GM18505 (cell line): Measurements from ENCODE around the gene PRDM10.
"Not testable (repeated sequence)": the region's sequence is repeated elsewhere in the genome, so short reads cannot be mapped to it uniquely, and the experiment has no call there.

Experiments used
- ATAC-seq: cut with Tn5 transposase; IDR thresholded peaks from one replicate; pipeline ENCODE4 v1.9.1; 2021; ENCODE audit not compliant: unreplicated experiment
- POLR2A ChIP-seq: IDR thresholded peaks from 4 replicates; pipeline ENCODE4 v1.6.1; 2011; ENCODE audit warnings: borderline replicate concordance; ENCODE audit not compliant: insufficient read depth, insufficient read length; ENCODE audit errors: extremely low read depth

The PRDM10 gene

DNA sequence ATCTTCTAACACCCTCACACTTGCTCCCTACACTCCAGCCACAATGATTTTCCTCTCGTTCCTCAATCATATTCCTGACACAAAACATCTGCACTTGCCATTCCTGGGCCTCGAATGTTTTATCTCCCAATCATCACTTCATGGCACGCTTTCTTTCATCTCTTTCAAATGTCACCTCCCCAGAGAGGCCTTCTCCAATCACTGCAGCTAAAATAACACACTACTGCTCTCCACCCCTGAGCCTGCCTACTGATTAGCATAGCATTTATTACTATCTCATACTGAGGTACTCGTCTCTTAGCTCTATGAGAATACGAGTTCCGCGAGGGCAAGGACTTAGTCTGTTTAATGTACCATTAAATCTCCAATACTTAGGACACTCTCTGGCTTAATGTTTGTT is 130.7 kb downstream of the PRDM10 start:
- ATAC-seq, result no peak
- TF ChIP-seq POLR2A, result no peak

DNA sequence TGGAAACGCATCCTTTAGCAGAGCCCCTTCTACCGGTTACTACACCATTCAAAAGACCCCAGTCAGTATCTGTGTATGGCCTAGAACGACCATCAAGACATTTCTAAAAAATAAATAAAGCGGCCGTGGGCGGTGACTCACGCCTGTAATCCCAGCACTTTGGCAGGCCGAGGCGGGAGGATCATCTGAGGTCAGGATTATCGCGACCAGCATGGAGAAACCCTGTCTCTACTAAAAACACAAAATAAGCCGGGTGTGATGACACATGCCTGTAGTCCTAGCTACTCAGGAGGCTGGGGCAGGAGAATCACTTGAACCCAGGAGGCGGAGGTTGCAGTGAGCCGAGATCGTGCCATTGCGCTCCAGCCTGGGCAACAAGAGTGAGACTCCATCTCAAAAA is 134.0 kb downstream of the PRDM10 start:
- not testable (repeated sequence) for ATAC-seq

DNA sequence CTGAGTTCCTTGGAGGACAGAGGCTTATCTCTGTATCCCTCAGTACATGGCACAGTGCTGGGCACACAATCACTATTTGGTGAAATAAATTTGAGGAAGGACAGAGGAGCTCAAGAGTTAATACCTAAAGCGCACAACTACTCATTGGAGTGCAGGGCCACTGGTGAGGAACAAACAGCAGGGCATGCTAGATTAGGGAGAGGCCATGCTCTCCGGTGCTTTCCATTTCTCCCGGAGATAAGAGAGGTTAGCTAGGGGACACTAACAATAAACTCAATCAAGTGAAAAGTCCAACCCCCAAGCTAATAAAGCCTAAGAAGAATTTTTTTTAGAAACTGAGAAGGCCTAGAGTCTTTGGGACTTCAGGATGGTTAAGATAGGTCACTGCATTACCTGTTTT is 136.3 kb downstream of the PRDM10 start:
- ATAC-seq, result no peak

DNA sequence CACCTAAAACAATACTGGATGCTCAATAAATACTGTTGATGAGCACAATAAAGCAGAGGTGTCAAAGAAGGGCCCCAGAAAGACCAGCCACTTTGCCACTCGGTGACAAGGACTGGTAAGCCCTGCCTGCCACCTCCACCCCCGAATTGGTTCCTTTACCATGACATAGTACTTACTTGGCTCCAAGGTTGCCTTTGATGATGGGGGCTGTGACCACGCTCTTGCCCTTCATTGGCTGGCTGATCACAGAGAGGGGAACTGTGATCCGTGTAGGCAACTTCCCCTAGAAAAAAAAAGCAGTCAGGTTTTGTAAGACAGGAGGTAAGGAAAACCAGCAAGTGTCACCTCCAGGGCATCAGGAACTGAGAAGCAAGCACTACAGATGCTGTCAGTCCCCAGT is 136.9 kb downstream of the PRDM10 start:
- ATAC-seq, result no peak

More for the DNA sequence above, 136.3 kb downstream of the PRDM10 start:
- no peak for TF ChIP-seq POLR2A

DNA sequence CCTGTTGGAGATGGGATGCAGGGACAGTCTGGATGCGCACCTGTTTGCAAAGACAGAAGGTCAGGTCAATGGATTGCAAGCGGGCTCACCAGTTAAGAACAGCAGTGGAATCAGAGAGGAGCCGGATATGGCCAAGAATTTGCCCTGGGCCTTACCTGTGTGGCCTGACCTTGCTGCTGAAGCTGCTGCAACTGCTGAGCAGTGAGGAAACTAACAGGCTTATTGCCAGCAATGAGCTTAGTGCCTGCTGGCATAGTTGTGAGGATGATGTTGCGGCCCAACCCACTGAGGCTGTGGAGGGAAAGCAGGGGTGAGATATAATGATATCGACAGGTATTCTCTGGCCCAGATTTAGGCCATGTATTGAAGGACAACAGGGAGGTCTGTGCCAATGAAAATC is 137.8 kb downstream of the PRDM10 start:
- ATAC-seq, result no peak
- TF ChIP-seq POLR2A, result no peak

More for the DNA sequence above, 136.9 kb downstream of the PRDM10 start:
- TF ChIP-seq POLR2A, result no peak

DNA sequence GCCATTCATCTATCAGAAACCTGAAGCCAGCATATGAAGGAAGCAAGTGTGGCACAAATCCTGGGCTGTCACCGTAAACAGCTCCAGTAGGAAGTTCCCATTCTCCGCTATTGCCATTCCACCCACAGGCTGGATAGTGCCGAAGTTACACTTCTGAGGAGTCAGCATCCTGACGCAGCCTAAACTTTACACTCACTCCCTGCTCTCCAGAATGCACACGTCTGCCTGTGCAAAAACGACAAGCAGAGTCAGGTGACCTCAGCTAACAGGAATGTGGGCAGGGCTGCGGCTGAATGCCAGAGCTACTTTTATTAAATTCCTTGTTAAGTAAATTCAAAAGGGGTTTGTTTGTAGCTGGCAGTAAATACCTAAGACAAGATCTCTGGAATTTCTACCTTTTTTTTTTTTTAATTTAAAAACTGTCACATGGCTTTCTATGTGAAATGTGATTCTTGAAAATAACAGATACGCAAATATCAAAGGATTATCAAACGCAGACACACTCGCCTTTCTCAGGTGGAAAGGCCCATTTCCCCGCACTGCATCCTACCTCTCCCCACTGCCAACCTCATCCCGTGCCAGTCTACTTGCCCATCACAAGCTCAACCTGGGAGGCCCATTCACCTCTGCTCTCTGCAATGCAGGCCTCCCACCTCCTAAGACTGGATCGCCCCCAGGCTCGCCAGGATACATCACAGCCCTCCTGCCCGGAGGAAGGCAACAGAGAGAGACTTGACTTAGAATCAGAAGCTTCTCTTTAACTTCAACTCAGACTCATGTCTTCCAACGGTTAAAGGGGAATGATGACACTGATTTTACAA is 140.7 kb downstream of the PRDM10 start:
- no peak for TF ChIP-seq POLR2A
- ATAC-seq, result no peak

DNA sequence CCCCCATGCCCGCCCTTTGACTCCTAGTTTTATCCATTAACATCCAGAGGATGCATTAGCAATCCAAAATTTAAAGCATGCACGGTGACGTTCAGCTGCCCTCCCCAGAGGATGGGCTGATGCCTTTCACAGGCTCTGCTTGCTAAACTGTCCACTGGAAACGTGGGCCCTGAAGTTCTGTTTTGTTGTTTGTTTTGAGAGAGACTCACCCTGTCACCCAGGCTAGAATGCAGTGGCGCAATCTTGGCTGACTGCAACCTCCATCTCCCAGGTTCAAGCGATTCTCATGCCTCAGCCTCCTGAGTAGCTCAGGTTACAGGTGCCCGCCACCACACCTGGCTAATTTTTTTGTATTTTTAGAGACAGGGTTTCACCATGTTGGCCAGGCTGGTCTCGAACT is 146.6 kb downstream of the PRDM10 start:
- ATAC-seq, result no peak
- no peak for TF ChIP-seq POLR2A

DNA sequence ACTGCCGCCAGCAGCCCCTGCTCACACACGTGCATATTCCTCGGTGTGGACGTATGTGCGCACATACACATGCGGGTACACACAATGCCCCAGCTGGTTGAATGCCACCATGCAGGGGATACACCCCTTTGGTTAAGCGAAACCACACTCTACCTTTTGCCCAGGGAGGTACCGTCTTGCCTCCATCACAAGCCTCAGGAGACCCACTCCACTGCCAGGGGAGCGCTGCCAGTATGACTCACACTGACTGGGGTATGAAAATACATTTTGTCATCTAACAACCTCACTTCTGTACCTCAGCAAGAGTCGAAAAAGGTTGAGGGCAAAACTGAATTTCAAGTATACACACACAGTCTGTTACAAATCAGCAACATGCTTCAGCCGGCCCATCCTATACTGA is 147.5 kb downstream of the PRDM10 start:
- ATAC-seq, result no peak
- TF ChIP-seq POLR2A, result no peak

DNA sequence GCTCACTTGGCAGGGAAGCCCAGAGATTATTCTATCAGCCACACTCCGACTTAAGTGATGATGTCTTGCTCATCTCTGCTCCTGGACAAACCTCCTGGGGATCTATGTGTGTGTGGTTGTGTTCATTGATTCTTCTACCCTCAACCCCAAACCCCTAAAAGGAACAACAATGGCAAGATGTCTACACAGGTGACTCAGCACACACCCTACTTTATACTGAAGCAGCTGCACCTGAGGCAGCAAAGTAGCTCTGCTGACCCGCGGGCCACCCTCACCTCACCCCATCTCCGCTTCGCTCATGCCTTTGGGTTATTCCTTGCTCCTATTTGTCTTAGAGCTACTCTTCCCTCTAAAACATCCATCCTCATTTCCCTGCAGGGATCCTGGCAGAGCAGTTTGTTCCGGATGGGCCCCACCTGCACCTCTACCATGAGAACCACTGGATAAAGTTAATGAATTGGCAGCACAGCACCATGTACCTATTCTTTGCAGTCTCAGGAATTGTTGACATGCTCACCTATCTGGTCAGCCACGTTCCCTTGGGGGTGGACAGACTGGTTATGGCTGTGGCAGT is 148.3 kb downstream of the PRDM10 start:
- no peak for ATAC-seq
- TF ChIP-seq POLR2A, result no peak

DNA sequence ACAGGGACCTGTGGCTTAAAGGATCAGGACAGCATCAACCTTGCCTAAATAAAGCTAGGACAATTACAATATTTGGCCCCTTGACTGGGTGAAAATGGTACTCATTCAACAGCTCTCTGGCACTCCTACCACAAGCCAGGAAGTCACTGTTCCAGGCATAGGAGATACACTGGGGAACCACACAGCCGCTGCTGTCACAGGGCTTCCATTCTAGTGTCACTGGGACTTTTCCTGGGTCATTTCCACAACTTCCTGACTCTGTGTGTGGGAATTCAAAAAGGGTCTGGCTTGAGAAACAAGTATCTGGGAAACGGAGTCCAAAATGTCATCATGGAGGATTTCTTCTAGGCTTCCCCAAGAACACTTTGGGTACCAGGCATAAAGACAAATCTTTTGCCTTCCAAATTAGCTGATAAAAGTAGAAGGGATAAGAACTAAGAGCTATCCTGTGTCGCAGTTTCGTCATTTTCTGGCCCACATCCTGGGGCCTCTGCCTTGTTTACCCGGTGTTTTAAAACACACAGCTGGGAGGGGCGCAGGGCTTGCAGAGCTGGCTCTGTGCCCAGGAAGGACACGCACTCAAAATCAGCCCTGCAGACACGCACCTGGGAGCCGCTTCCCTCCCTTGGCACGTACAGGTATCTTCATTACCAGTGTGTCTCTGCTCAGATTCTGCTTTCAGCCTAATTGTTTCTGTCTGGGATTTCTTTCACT is 149.0 kb downstream of the PRDM10 start:
- no peak for TF ChIP-seq POLR2A
- ATAC-seq, result no peak

DNA sequence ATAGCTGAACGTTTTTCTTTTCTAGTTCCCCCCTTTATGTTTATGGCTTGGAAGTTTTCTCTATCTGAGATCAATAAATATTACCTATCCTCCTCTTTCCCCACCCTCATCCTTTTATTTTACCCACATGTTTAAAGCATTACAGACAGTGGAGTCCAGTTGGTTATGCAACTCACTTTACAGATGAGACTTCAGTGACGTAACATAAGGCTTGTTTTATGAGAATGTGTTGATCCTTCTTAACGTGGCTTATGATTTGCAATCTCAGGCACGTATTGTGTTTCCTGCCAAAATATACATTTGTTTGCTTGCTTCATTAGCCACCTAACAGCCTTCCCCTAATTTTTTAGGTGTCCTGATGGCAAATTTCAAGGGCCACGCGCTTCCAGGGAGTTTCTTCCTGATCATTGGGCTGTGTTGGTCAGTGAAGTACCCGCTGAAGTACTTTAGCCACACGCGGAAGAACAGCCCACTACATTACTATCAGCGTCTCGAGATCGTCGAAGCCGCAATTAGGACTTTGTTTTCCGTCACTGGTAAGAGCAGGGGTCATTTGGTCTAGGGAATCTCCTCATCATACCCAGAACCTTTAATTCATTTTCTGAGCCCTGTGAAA is 150.4 kb downstream of the PRDM10 start:
- no peak for ATAC-seq
- no peak for TF ChIP-seq POLR2A
